Right lung (tissue), 5 donors: ENCODE measurements around the gene FAM13A. TPM values are rescaled to one million over a fixed set of nuclear protein-coding genes. Genes with fewer than 3 reads are reported as not detected.
A peak's percentile ranks its signal among the peaks of the same experiment; 100 is the strongest.
"Not testable (repeated sequence)": the region's sequence is repeated elsewhere in the genome, so short reads cannot be mapped to it uniquely, and the experiment has no call there.

Experiments used
- DNase-seq, 2 donors: peaks; one replicate each; pipeline ENCODE4 v3.0.0-alpha.2; 2013
- polyA plus RNA-seq, 5 donors: library from polyadenylated mRNA; unstranded; fragments of 120-200 nt; gene quantifications; one replicate each; pipeline versions ENCODE4 v1.2.1 to v1.2.3, GENCODE V29; 2013; ENCODE audit warnings: inconsistent platforms in 1 of 5, low replicate concordance in 1 of 5; ENCODE audit not compliant: insufficient read length in 5 of 5, insufficient read depth in 1 of 5

FAM13A gene
- polyA plus RNA-seq, 5 donors, result 40.8 to 65.3 (median 60.1) TPM

- DNase-seq, result no peak
Observed at GRCh38 chr4:88908521-88908920, 148.5 kb downstream of the FAM13A start.

GRCh38 chr4:88908003-88908402 lies 149.0 kb downstream of the FAM13A start:
- no peak for DNase-seq

- DNase-seq, result no peak
Observed at GRCh38 chr4:88907478-88907877, 149.5 kb downstream of the FAM13A start.

GRCh38 chr4:88904240-88904639 lies 152.7 kb downstream of the FAM13A start:
- DNase-seq, result not testable (repeated sequence)

- no peak for DNase-seq
Observed at GRCh38 chr4:88900432-88900831, 156.6 kb downstream of the FAM13A start.

- DNase-seq, result no peak
Observed at GRCh38 chr4:88897752-88898151, 159.2 kb downstream of the FAM13A start.

GRCh38 chr4:88897180-88897579 lies 159.8 kb downstream of the FAM13A start:
- no peak for DNase-seq

- DNase-seq, result no peak
Observed at GRCh38 chr4:88893961-88894360, 163.0 kb downstream of the FAM13A start.

GRCh38 chr4:88892646-88893045 lies 164.3 kb downstream of the FAM13A start:
- no peak for DNase-seq

GRCh38 chr4:88891636-88892035 lies 165.3 kb downstream of the FAM13A start:
- DNase-seq, result no peak

GRCh38 chr4:88887409-88887808 lies 169.6 kb downstream of the FAM13A start:
- DNase-seq, result not testable (repeated sequence)

- DNase-seq, result no peak
Observed at GRCh38 chr4:88881227-88881569, 175.8 kb downstream of the FAM13A start.

GRCh38 chr4:88880501-88881226 lies 176.3 kb downstream of the FAM13A start:
- DNase-seq, result no peak

GRCh38 chr4:88879991-88880390 lies 177.0 kb downstream of the FAM13A start:
- DNase-seq, result no peak

GRCh38 chr4:88878642-88879041 lies 178.3 kb downstream of the FAM13A start:
- DNase-seq, result no peak

GRCh38 chr4:88870428-88870827 lies 186.6 kb downstream of the FAM13A start:
- DNase-seq, result no peak

- no peak for DNase-seq
Observed at GRCh38 chr4:88868510-88868909, 188.5 kb downstream of the FAM13A start.

GRCh38 chr4:88866862-88867550 lies 190.0 kb downstream of the FAM13A start:
- no peak for DNase-seq

- DNase-seq, result no peak
Observed at GRCh38 chr4:88865466-88865865, 191.5 kb downstream of the FAM13A start.

GRCh38 chr4:88865046-88865445 lies 191.9 kb downstream of the FAM13A start:
- no peak for DNase-seq

- peak; percentile 61 to 62 for DNase-seq
Observed at GRCh38 chr4:88860586-88860985, 196.4 kb downstream of the FAM13A start.

- DNase-seq, result no peak
Observed at GRCh38 chr4:88859191-88859812, 197.7 kb downstream of the FAM13A start.

GRCh38 chr4:88858752-88859151 lies 198.2 kb downstream of the FAM13A start:
- no peak for DNase-seq
